Measurements from ENCODE around the gene CADPS2.
"Not testable (repeated sequence)": the region's sequence is repeated elsewhere in the genome, so short reads cannot be mapped to it uniquely, and the experiment has no call there.

The CADPS2 gene

GRCh38 chr7:122675621-122676020, 210.6 kb downstream of the CADPS2 start:
- no peak for DNase-seq (ENCODE audit: low read depth in 2 of 2)

GRCh38 chr7:122675011-122675410, 211.2 kb downstream of the CADPS2 start:
- no peak for DNase-seq (ENCODE audit: low read depth in 2 of 2)

- DNase-seq (ENCODE audit: low read depth in 2 of 2): no peak
Measured at GRCh38 chr7:122674502-122674901, 211.8 kb downstream of the CADPS2 start.

- no peak for DNase-seq (ENCODE audit: low read depth in 2 of 2)
Measured at GRCh38 chr7:122673951-122674350, 212.3 kb downstream of the CADPS2 start.

- DNase-seq (ENCODE audit: low read depth in 2 of 2): no peak
Measured at GRCh38 chr7:122672536-122672935, 213.7 kb downstream of the CADPS2 start.

GRCh38 chr7:122663733-122664132, 222.5 kb downstream of the CADPS2 start:
- no peak for DNase-seq (ENCODE audit: low read depth in 2 of 2)

- no peak for DNase-seq (ENCODE audit: low read depth in 2 of 2)
Measured at GRCh38 chr7:122658856-122659255, 227.4 kb downstream of the CADPS2 start.

- DNase-seq (ENCODE audit: low read depth in 2 of 2): no peak
Measured at GRCh38 chr7:122653685-122654084, 232.6 kb downstream of the CADPS2 start.

GRCh38 chr7:122652876-122653275, 233.4 kb downstream of the CADPS2 start:
- no peak for DNase-seq (ENCODE audit: low read depth in 2 of 2)

- DNase-seq (ENCODE audit: low read depth in 2 of 2): no peak
Measured at GRCh38 chr7:122651451-122651850, 234.8 kb downstream of the CADPS2 start.

- no peak for DNase-seq (ENCODE audit: low read depth in 2 of 2)
Measured at GRCh38 chr7:122643250-122643649, 243.0 kb downstream of the CADPS2 start.

GRCh38 chr7:122638459-122638858, 247.8 kb downstream of the CADPS2 start:
- DNase-seq (ENCODE audit: low read depth in 2 of 2): no peak

GRCh38 chr7:122637784-122638183, 248.5 kb downstream of the CADPS2 start:
- no peak for DNase-seq (ENCODE audit: low read depth in 2 of 2)

- not testable (repeated sequence) for DNase-seq (ENCODE audit: low read depth in 2 of 2)
Measured at GRCh38 chr7:122635481-122635880, 250.8 kb downstream of the CADPS2 start.

GRCh38 chr7:122633472-122633871, 252.8 kb downstream of the CADPS2 start:
- no peak for DNase-seq (ENCODE audit: low read depth in 2 of 2)

- no peak for DNase-seq (ENCODE audit: low read depth in 2 of 2)
Measured at GRCh38 chr7:122632238-122632637, 254.0 kb downstream of the CADPS2 start.

- DNase-seq (ENCODE audit: low read depth in 2 of 2): no peak
Measured at GRCh38 chr7:122629412-122629953, 256.8 kb downstream of the CADPS2 start.

- DNase-seq (ENCODE audit: low read depth in 2 of 2): no peak
Measured at GRCh38 chr7:122628651-122629411, 257.4 kb downstream of the CADPS2 start.

- DNase-seq (ENCODE audit: low read depth in 2 of 2): no peak
Measured at GRCh38 chr7:122626785-122627184, 259.5 kb downstream of the CADPS2 start.

GRCh38 chr7:122622682-122623081, 263.6 kb downstream of the CADPS2 start:
- DNase-seq (ENCODE audit: low read depth in 2 of 2): no peak

GRCh38 chr7:122619664-122620063, 266.6 kb downstream of the CADPS2 start:
- DNase-seq (ENCODE audit: low read depth in 2 of 2): no peak

- no peak for DNase-seq (ENCODE audit: low read depth in 2 of 2)
Measured at GRCh38 chr7:122618585-122619189, 267.6 kb downstream of the CADPS2 start.

GRCh38 chr7:122616951-122617350, 269.3 kb downstream of the CADPS2 start:
- no peak for DNase-seq (ENCODE audit: low read depth in 2 of 2)

Measured in stimulated activated CD8-positive, alpha-beta memory T cell treated with anti-CD3 and anti-CD28 coated beads, Interleukin-7, amount 100 ng/mL, for 4 hours (primary cell).